ENCODE data around the gene ADCK1. TPM values are rescaled to one million over a fixed set of nuclear protein-coding genes. Genes with fewer than 3 reads are reported as not detected.
"Not testable (repeated sequence)": the region's sequence is repeated elsewhere in the genome, so short reads cannot be mapped to it uniquely, and the experiment has no call there.

Gene ADCK1
- total RNA-seq, 4 donors from 2014 or later = 3.5 to 11.0 (median 5.5) TPM

DNA sequence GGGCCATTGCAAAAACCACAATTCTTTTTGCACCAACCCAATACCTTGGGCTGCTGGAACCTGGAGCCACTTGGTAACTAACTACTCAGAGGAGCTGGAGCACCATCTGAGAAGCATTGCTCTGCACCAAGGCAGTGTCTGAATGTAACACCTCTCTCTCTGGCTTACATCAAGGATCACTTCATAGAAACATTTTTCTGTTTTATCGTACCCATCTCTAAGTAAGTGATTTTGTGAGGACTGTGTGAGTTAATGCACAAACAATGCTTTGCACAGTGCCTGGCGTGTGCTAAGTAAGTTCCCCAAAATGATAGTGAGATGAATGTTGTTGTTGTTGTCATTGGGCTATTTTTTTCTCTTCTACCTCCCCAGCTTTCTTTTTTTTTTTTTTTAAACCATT, 111.4 kb downstream of the ADCK1 start:
- Histone ChIP-seq H3K9me3 (no peaks in the 10 kb centered on the region), H3K27me3 (no peaks in the 10 kb centered on the region), H3K4me1 (peaks cover 0 to 8% of the 10 kb centered on the region in 2 donors), H3K36me3 (peaks cover 0 to 4% of the 10 kb centered on the region in 2 donors), H3K4me3 (no peak overlapping the region), H3K27ac (no peak overlapping the region)
- intact Hi-C loops (cut with DNase I; ENCODE audit: low total_unique reads) = no loop called here
- no peak for ATAC-seq
- DNase-seq = no peak
- in situ Hi-C loops (cut with MboI; ENCODE audit: low sequenced_read_pairs in 4 of 4) = no loop called here
- no peak for TF ChIP-seq POLR2A (IDR thresholded peaks at IDR 0.05)

DNA sequence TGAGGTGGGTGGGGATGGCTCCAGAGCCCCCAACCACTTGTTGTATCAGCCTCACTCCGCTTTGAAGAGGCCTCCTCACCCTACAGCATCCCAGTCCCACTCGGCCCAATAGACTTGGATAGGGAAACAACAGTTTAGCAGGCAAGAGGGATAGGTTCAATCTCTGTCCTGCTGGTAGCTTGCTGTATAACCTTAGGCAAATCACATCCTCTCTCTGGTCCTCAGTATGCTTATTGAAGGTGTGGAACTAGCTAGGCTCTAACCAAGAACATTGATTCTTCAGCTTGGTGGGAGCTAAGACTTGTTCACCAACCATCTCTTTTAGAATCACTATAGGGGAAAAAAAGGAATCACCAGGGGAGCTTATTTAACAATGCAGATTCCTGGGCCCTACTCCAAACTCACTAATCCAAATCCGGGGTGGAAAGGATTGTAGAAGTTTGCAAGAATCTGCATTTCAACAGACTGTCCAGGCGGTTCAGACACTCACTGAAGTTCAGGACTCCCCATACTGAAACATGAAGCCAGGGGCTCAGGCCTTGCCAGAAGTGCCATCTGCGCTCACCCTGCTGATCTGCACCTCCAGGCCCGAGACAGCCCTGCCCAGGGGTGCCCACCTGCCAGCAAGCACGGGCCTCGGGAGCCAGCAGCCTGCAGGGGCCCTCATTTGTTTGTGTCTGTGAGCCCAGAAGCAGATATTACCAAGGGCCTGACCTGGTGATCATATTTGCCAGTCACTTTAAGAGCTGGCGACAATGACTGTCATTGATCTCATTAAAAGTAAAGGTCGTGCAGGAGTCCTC, 113.0 kb downstream of the ADCK1 start:
- in situ Hi-C loops (cut with MboI; ENCODE audit: low sequenced_read_pairs in 4 of 4) = no loop called here
- DNase-seq (peak in 1 of 2 donors; percentile 25), ATAC-seq (peak in 1 of 2 donors; percentile 62)

DNA sequence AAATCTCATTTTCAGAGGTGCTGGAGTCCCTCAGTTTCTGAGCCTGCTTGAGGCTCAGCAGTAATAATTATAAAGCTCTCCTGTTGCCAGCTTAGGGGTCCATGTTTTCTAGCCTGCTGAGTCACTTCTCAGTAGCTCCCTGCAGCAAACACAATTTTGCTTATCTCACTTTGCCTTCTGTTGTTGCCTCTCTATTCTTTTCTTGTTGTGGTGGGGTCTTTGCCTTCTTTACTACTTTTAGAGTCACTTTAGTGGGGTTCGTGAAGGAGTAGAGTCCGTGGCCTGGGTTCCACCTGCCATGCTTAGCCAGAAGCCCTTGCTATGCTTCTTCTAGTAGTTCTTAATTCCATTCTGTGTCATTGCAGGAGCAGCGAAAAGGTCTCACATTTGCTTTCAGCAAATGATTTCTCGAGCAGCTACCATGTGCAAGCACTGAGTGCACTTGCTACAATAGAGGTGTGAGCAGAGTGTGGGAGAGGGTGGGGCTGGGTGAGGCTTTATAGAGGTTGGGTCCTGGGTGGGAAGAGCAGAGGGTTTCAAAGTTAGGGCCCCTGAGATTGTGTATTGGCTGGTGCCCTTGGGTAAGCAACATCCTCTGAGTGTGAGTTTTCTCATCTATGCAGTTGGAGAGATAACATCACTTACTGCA, 114.3 kb downstream of the ADCK1 start:
- H3K27ac ChIP-seq = no peak overlapping the region
- in situ Hi-C loops (cut with MboI; ENCODE audit: low sequenced_read_pairs in 4 of 4) = no loop called here
- TF ChIP-seq POLR2A (IDR thresholded peaks at IDR 0.05) (no peak), CTCF (IDR thresholded peaks at IDR 0.05 in 4 of 5, conservative IDR thresholded peaks at IDR 0.05 in 1 of 5) (no peak)

More for the DNA sequence above, 113.0 kb downstream of the ADCK1 start:
- peaks cover 0 to 4% of the 10 kb centered on the region in 2 donors for H3K36me3 ChIP-seq
- peaks cover 0 to 8% of the 10 kb centered on the region in 2 donors for H3K4me1 ChIP-seq
- no peak overlapping the region for H3K4me3 ChIP-seq
- no peaks in the 10 kb centered on the region for H3K27me3 ChIP-seq
- H3K27ac ChIP-seq = no peak overlapping the region
- TF ChIP-seq POLR2A (IDR thresholded peaks at IDR 0.05) (no peak), CTCF (IDR thresholded peaks at IDR 0.05 in 4 of 5, conservative IDR thresholded peaks at IDR 0.05 in 1 of 5) (no peak)
- H3K9me3 ChIP-seq = no peaks in the 10 kb centered on the region
- intact Hi-C loops (cut with DNase I; ENCODE audit: low total_unique reads) = no loop called here

DNA sequence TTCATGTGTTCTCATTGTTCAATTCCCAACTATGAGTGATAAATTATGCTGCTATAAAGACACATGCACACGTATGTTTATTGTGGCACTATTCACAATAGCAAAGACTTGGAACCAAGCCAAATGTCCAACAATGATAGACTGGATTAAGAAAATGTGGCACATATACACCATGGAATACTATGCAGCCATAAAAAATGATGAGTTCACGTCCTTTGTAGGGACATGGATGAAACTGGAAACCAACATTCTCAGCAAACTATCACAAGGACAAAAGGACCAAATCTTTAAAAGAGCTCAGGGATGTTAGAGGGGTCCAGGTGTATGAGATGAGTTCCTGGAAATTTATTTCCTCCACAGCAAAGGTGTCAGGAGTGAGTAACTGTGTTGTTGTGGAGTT, 115.5 kb downstream of the ADCK1 start:
- H3K27ac ChIP-seq; DNase-seq; intact Hi-C loops (cut with DNase I; ENCODE audit: low total_unique reads); in situ Hi-C loops (cut with MboI; ENCODE audit: low sequenced_read_pairs in 4 of 4); H3K27me3 ChIP-seq; H3K36me3 ChIP-seq; ATAC-seq; H3K9me3 ChIP-seq; H3K4me1 ChIP-seq; H3K4me3 ChIP-seq: not testable (repeated sequence)

More for the DNA sequence above, 114.3 kb downstream of the ADCK1 start:
- peaks cover 0 to 8% of the 10 kb centered on the region in 2 donors for H3K4me1 ChIP-seq
- H3K4me3 ChIP-seq = no peak overlapping the region
- no peaks in the 10 kb centered on the region for H3K9me3 ChIP-seq
- no peak for ATAC-seq
- intact Hi-C loops (cut with DNase I; ENCODE audit: low total_unique reads) = no loop called here
- DNase-seq = no peak
- H3K36me3 ChIP-seq = no peaks in the 10 kb centered on the region
- H3K27me3 ChIP-seq = no peaks in the 10 kb centered on the region

GRCh38 chr14:77917491-77918201, 117.7 kb downstream of the ADCK1 start:
- intact Hi-C loops (cut with DNase I; ENCODE audit: low total_unique reads) = no loop called here
- Histone ChIP-seq H3K9me3 (no peaks in the 10 kb centered on the region), H3K27ac (no peak overlapping the region)

More at GRCh38 chr14:77917491-77918201, 117.7 kb downstream of the ADCK1 start:
- Histone ChIP-seq H3K27me3 (no peaks in the 10 kb centered on the region), H3K36me3 (no peaks in the 10 kb centered on the region), H3K4me1 (peaks cover 0 to 7% of the 10 kb centered on the region in 2 donors), H3K4me3 (no peak overlapping the region)
- DNase-seq (no peak), ATAC-seq (no peak)
- TF ChIP-seq CTCF (IDR thresholded peaks at IDR 0.05 in 4 of 5, conservative IDR thresholded peaks at IDR 0.05 in 1 of 5) = no peak
- TF ChIP-seq POLR2A (IDR thresholded peaks at IDR 0.05) = no peak
- in situ Hi-C loops (cut with MboI; ENCODE audit: low sequenced_read_pairs in 4 of 4) = no loop called here
